Mammary epithelial cell (primary cell): Measurements from ENCODE around the gene ABHD17C.
"Not testable (repeated sequence)": the region's sequence is repeated elsewhere in the genome, so short reads cannot be mapped to it uniquely, and the experiment has no call there.

ENCODE experiments used
- EZH2 ChIP-seq: IDR thresholded peaks from 2 replicates; pipeline ENCODE4 v1.6.1; 2012; ENCODE audit warnings: low read length, inconsistent platforms, borderline replicate concordance
- TF ChIP-seq, protein P1 (sequence below), 2 donors: IDR thresholded peaks in 1 of 2; conservative IDR thresholded peaks in 1 of 2; 2 replicates each; pipeline ENCODE4 v1.5.1; 2011 to 2012; ENCODE audit warnings: inconsistent platforms in 2 of 2, low read length in 2 of 2, mild to moderate bottlenecking in 2 of 2, control low read depth in 1 of 2, low read depth in 1 of 2; ENCODE audit not compliant: insufficient read depth in 1 of 2; ENCODE audit errors: extremely low read depth in 1 of 2

DNA sequence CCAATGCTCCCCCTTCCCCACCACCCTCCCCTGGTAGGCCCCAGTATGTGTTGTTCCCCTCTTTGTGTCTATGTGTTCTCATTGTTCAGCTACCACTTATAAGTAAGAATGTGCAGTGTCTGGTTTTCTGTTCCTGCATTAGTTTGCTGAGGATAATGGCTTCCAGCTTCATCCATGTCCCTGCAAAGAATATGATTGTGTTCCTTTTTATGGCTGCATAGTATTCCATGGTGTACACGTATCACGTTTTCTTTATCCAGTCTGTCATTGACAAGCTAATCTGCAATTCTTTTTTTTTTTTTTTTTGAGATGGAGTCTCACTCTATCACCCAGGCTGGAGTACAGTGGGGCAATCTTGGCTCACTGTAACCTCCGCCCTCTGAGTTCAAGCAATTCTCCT lies 68.1 kb downstream of the ABHD17C start:
- TF ChIP-seq, protein P1, sequence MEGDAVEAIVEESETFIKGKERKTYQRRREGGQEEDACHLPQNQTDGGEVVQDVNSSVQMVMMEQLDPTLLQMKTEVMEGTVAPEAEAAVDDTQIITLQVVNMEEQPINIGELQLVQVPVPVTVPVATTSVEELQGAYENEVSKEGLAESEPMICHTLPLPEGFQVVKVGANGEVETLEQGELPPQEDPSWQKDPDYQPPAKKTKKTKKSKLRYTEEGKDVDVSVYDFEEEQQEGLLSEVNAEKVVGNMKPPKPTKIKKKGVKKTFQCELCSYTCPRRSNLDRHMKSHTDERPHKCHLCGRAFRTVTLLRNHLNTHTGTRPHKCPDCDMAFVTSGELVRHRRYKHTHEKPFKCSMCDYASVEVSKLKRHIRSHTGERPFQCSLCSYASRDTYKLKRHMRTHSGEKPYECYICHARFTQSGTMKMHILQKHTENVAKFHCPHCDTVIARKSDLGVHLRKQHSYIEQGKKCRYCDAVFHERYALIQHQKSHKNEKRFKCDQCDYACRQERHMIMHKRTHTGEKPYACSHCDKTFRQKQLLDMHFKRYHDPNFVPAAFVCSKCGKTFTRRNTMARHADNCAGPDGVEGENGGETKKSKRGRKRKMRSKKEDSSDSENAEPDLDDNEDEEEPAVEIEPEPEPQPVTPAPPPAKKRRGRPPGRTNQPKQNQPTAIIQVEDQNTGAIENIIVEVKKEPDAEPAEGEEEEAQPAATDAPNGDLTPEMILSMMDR (conservative IDR thresholded peaks at IDR 0.05 in 1 of 2, IDR thresholded peaks at IDR 0.05 in 1 of 2; ENCODE audit: extremely low read depth in 1 of 2, insufficient read depth in 1 of 2, low read depth in 1 of 2, low read length in 2 of 2): not testable (repeated sequence)
- not testable (repeated sequence) for TF ChIP-seq EZH2
